Fibroblast of skin of scalp (primary cell): ENCODE results near the gene OR2V2.
A peak's percentile ranks its signal among the peaks of the same experiment; 100 is the strongest.

ENCODE experiments used
- DNase-seq: peaks from one replicate; pipeline ENCODE4 v3.0.0-alpha.2; 2013

The OR2V2 gene

GRCh38 chr5:181145133-181145532 is 2.3 kb upstream of the OR2V2 start:
- no peak for DNase-seq

DNA sequence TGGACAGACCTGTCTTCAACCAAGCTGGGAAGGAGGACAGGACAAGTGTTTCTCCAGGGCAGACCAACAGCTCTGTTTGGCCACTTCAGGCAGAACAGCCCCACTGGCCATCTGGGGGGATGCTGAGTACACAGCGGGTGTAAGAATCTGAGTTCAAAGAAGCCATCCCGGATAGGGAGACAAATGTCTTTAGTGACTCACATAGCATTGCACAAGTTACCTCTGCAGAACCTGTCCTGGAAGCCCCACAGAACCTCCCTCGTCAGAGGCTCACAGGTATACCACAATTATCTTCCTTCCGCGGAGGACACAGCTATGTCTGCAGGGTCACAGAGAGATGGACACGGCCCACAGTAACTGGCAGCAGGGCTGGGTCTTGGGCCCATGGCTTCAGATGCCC is 2.0 kb downstream of the OR2V2 start:
- no peak for DNase-seq

DNA sequence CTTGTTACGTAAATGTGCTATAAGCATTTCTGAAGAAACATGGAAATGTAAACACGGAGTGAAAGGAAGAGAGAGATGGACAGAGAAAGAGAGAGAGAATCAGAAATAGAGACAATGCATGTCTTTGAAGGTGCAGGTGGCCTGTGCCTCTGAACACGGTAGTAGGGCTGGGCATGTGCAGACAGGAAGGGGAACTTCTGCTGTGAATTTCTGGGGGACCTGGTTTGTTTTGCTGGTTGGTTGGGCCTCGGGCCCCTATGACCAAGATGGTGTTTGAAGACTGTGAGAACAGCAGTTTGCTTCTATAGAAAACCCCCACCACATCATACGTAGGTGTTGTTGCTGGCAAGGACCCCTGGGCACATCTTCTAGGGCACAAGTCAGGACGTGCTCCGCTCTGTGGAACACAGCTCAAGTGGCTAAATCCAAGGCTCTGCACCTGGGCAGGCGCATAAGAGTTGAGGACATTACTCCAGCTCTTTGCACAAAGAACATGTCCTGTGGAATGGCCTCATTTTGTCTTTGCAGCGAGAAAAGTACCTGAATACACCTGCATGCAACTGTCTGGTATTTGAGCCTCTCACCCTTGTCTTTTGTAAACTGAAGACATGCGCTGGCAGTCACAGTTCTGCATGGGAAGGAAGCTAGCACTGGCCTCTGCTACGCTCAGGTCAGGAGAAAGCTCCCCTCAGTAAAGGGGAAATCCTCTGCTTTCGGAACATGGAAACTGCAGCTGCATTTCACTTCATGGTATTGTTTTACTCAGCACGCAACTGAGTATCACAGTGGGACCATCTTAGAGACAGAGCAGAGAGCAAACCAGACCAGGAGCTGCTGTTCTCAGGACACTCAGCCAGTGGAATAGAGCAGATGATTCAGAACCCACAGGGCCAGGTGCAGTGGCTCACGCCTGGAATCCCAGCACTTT is 2.7 kb downstream of the OR2V2 start:
- DNase-seq, result no peak

- DNase-seq, result no peak
These were observed 3.8 kb downstream of the OR2V2 start for GRCh38 chr5:181151146-181151545.

GRCh38 chr5:181152406-181152805 is 5.0 kb downstream of the OR2V2 start:
- no peak for DNase-seq

DNA sequence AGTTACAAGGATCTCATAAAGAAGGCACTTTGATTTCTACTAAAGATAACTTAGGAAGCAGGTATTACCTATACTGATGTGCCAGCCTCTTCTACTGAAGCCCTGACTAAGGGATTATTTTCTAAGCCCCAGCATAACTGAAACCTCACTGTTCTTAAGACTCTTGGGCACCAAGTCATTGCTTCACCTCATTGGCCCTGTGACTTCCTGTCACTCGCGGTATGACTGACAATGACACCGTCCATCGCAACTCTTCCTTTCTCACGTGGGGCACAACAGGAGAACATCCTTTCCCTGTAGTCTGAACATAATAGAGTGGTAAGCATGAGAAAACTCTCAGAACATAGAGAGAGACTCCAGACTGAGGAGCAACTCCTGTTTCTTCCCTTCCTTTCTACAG is 6.4 kb downstream of the OR2V2 start:
- DNase-seq, result no peak

- DNase-seq, result no peak
These were observed 9.4 kb downstream of the OR2V2 start for GRCh38 chr5:181156758-181157157.

DNA sequence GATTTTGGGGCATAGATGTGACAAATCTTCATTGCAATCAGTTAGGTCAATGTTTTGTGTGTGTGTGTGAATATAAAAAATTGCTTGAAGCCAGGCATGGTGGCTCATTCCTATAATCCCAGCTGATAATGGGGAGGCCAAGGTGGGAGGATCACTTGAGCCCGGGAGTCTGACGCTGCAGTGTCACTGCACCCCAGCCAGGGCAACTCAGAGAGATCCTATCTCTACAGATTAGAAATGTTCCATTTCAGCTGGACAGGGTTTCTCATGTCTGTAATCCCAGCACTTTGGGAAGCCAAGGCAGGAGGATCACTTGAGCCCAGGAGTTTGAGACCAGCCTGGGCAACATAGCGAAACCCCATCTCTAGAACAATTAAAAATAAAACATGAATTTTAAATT is 11.5 kb downstream of the OR2V2 start:
- DNase-seq, result no peak

DNA sequence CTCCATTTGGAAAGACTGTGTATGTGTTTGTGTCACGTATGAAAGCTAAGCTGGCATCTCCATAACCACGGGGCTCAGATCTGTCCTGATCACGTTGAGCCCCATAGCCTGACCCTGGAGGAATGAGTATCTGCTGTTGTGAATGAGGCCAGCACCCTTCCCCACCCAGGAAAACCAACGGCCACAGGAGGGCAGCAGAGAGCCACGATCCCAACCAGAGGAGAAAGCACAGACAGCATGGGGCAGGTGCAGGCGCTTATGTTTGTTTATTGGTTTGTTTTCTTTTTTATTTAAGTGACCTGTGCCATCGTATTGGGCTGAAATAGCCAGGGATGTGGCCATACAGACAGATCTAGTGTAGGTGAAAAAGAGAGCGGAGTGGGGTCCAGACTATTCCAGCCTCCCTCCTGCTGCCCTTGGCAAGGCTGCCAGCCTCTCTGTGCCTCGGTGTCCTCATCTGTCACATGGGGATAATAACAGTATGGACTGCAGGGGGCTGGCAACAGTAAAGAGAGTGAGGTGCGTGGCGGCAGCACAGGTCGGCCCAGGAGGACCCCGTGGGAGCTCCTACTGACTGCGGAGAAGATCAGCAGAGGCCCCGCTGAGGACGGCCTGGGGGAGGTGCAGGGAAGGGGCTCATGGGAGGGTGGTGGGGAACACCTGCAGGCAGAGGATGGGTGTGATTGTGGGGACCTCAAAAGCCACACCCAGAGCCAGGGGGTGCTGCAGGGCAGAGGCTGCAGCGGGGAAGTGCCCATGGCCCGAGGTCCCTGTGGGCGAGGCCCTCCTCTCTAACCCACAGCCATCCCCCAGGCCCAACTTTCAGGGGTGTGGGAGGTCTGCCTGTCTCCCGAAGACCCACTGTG is 12.1 kb downstream of the OR2V2 start:
- DNase-seq, result peak; percentile 79

DNA sequence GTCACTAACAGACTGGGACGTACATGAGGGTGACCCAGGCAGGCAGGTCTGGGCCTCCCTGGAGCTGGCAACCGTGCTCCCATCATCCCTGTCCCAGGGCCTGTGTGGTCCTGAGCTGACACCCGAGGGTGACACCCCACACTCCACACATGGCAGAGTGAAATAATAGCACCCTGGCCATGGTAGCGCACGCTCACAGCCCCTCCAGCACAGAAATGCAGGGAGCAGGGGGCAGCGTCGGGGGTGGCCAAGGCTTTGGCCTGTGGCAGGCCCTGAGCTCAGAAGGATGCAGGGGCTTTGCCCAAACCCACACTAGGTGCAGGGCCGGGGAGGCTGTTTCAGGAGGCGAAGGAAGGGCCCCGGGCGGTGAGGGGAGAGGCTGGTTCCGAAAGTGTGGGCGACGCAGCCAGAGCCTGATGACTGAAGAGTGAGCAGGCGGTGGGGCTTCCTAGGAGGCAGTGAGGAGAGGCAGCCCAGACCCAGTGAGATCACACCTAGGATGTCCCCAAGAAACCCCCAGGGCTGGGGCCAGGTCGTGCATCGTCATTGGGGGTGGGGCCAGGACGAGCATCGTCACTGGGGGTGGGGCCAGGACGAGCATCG is 12.9 kb downstream of the OR2V2 start:
- DNase-seq, result peak; percentile 46

- DNase-seq, result peak; percentile 71
These were observed 13.6 kb downstream of the OR2V2 start for GRCh38 chr5:181160755-181161533.

DNA sequence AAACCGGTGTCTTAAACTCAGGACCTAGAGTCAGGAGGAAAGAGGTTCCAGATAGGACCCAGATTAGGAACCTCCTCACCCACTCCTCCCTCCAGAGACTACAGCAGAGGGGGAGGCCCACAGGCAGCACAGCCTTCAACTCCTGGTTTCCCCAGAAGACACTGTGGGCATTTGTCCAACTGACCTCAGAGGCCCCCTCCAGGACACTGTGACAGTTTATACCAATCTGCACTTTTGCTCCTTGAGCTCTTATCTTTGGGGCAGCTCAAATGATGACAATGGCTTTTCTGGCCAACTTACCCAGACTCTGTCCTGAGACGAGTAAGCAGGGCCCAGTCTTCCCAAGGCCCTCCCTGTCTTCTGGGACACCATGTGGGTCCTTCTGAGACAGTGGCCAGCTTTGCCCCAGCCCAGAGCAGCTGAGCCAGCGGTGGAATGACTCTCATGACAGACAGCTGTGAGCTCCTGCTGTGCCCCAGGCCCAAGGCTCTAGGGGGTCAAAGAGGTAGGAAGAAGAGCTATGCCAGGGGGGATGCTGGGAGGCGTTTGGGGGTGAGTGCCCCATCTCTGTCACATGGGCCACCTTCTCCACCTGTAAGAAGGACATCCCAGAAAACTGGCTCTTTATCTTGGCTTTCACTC is 14.3 kb downstream of the OR2V2 start:
- no peak for DNase-seq

DNA sequence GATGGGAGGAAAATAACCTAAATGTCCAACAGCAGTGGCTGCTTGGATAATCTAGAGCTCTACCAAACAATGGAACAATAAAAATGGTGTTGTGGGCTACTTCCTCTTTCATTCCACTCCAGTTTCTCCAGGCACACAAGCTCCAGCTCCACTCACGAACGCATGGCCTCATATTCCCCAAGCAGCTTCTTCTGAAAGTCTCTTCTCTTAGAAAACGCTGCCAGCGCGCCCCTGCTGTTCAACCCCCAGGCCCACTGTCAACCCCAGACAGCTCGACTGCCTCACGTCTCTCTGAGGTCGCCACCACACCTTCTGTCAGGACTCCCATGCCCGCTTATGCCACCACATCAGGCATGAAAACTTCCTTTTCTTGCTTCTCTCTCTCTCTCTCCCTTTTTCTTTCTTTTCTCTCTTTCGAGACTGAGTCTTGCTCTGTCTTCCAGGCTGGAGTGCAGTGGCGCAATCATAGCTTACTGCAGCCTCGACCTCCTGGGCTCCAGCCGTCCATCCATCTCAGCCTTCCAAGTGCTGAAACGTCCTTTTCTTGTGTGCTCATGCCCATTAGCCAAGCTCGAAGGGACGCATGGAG is 16.2 kb downstream of the OR2V2 start:
- DNase-seq, result no peak

DNA sequence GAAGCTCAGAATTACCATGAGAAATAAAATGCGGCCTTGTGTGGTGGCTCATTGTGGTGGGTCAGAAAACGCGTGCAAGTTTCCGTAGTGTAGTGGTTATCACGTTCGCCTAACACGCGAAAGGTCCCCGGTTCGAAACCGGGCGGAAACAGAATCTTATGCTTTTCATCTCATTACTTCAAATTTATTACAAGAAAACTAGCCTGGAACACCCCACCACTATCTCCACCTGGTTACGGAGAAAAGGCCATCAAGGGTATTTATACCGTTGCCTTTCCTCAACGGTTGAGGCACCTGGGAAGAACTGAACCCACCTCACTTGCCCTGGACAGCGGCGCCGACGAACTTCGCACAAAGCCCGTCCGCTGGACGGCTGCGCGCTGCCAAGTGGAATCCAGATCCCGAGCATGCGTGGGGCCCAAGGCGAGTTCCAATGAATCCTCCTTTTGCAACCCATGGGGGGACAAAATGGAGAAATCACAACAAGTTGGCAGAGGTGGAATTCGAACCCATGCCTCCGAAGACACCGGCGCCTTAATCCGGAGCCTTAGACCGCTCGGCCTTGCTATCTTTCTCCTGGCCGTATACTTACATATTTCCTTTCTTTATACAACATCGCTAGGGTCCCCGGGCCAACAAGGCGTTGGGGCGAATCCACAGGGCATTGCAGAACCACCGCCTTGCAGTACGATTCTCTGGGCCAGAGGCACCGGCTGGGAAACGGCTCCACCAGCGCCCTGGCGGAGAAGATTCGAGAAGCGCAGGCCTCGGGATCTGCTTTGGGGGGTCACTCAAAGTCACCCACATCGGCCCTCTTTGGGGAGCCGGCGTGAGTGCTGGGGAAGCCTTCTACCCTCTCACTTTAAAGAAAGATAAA is 16.9 kb downstream of the OR2V2 start:
- peak; percentile 65 for DNase-seq

DNA sequence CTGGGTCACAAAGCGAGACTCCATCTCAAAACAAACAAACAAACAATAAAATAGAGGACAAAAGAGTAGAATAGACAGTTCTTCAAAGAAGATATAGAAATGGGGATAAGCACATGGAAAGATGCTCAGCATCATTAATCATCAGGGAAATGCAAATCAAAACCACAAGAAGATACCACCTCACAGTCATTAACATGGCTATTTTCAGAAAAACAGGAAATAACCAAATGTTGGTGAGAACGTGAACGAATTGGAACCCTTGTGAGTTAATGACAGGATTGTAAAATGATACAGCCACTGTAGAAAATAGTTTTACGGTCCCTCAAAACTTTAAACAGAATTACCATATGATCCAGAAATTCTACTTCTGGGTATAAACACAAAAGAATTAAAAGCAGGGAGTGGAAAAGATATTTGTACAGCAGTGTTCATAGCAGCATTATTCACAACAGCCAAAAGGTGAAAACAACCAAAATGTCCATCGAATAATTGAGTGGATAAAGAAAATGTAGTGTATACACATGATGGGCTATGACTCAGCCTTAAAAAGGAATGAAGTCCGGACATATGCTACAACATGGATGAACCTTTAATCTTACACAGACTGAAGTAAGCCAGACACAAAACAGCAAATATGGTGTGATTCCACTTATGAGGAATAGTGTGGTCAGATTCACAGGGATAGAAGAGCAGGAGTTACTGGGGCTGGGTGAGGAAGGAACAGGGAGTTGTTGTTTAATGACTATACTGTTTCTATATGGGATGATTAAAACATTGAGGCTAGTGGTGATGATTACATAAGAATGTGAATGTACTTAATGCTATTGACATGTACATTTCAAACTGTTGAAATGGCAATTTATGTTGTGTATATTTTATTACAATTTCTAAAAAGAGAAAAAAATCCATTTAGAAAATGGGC is 19.7 kb downstream of the OR2V2 start:
- peak; percentile 15 for DNase-seq

DNA sequence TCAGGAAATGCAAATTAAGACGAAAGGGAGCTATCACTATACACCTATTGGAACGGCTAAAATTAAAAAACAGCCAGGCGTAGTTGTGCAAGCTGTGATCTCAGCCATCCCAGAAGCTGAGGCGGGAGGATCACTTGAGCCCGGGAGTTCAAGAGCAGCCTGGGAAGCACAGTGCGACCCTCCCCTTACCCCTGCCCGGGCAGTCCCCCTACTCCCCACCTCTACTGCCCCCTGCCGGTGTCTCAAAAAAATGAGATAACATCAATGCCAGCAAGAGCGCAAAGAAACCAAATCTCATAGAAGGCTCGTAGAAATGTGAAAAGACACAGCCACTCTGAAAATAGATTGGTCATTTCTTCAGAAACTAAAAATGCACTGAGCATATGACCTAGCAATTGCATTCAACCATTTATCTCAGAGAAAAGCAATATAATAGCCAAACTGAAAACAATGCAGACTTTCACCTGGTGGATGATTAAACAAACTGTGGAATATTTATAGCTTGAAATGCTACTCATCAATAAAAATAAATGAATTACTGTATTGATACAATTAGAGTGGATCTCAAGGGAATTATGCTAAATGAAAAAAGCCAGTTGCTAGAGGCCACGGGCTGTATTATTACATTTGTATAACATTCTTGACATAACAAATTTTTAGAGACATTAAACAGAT is 20.6 kb downstream of the OR2V2 start:
- peak; percentile 12 for DNase-seq

DNA sequence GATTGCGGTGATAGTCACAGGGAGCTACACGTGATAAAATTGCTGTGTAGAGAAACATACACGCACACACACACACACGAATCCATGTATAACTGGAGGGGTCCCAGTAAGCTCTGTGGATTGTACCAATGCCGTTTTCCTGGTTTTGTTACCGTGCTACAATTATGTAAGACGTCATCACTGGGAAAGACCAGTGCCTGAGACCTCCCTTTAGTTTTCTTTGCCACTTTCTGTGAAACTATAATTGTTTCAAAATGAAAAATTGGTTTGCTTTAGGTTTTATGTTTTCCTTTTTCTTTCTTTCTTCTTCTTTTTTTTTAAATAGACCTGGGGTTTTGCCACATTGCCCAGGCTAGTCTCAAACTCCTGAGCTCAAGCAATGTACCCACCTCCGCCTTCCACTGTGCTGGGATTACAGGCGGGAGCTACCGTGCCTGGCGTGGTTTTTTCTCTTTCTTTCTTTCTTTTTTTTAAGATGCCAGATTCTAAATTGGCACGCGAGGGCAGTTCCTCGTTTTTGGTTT is 21.3 kb downstream of the OR2V2 start:
- DNase-seq, result no peak
